Measurements from ENCODE around the gene SLC30A2. TPM values are rescaled to one million over a fixed set of nuclear protein-coding genes. Genes with fewer than 3 reads are reported as not detected.

SLC30A2 gene
- total RNA-seq, 1 experiment from 2014 or later, result 0.35 TPM

GRCh38 chr1:26003262-26003661 is 42.7 kb downstream of the SLC30A2 start:
- no peaks in the 10 kb centered on the region for H3K9me3 ChIP-seq (ENCODE audit: control insufficient read depth, low read depth, low read length)
- TF ChIP-seq CTCF (conservative IDR thresholded peaks at IDR 0.05), result no peak
- H2BK12ac ChIP-seq (ENCODE audit: insufficient read length, low read depth, low read length), result no peak overlapping the region
- H3K9me3 Mint-ChIP-seq, result no peaks in the 10 kb centered on the region
- H2BK120ac ChIP-seq (ENCODE audit: low read depth, low read length, poor library complexity, severe bottlenecking), result no peak overlapping the region
- no peak overlapping the region for H3K56ac ChIP-seq (ENCODE audit: insufficient read length, low read depth, low read length)
- H3K27me3 Mint-ChIP-seq (ENCODE audit: low read depth), result peaks cover 4% of the 10 kb centered on the region
- no peak overlapping the region for H4K5ac ChIP-seq (ENCODE audit: insufficient read length, low read depth, low read length)
- H2BK5ac ChIP-seq (ENCODE audit: insufficient read length, low read length), result no peak overlapping the region
- no peak overlapping the region for H4K8ac ChIP-seq (replicated peaks; ENCODE audit: insufficient read length, low read depth, low read length)
- no peak overlapping the region for H2BK15ac ChIP-seq (ENCODE audit: low read depth, low read length)
- no peak overlapping the region for H3K27ac Mint-ChIP-seq
- no CpG with 5 or more reads among the region's 4 CpGs for WGBS (ENCODE audit: extremely low coverage, insufficient read length, low lambda C conversion rate)
- H3K79me1 ChIP-seq (ENCODE audit: insufficient read depth, low read depth, low read length, poor library complexity, severe bottlenecking), result no peaks in the 10 kb centered on the region
- no peaks in the 10 kb centered on the region; a peak in 1 of 7 replicates for H3K36me3 Mint-ChIP-seq (ENCODE audit: insufficient read depth in 1 of 3, low read depth in 3 of 3)
- H3K14ac ChIP-seq (ENCODE audit: insufficient read depth, low read length), result no peak overlapping the region
- H3K23me2 ChIP-seq (ENCODE audit: insufficient read length, low read depth, low read length, poor library complexity, severe bottlenecking), result no peaks in the 10 kb centered on the region
- no peak overlapping the region for H3T11ph ChIP-seq (ENCODE audit: low read length)
- H3K27ac ChIP-seq (ENCODE audit: insufficient read length, low read depth, low read length), result no peak overlapping the region
- DNase-seq, result no peak
- no peak overlapping the region for H3K4me2 ChIP-seq (ENCODE audit: insufficient read depth, insufficient read length, low read length)
- H3K4me1 Mint-ChIP-seq, result peaks cover 13 to 17% of the 10 kb centered on the region in 2 experiments
- H4K91ac ChIP-seq (ENCODE audit: insufficient read length, low read depth, low read length), result no peak overlapping the region
- H3K79me2 ChIP-seq (ENCODE audit: insufficient read depth, low read length), result no peaks in the 10 kb centered on the region
- no peak overlapping the region for H3K4ac ChIP-seq (ENCODE audit: low read depth, low read length)
- no peak overlapping the region for H2BK20ac ChIP-seq (ENCODE audit: low read depth, low read length, poor library complexity, severe bottlenecking)
- no peak overlapping the region for H3K23ac ChIP-seq (ENCODE audit: insufficient read length, low read depth, low read length)
- H3K18ac ChIP-seq (ENCODE audit: insufficient read length, low read depth, low read length), result no peak overlapping the region
- H2AK5ac ChIP-seq (ENCODE audit: insufficient read length, low read length), result no peak overlapping the region
- H3K27me3 ChIP-seq (ENCODE audit: insufficient read depth, low read length), result no peaks in the 10 kb centered on the region
- H3K9ac ChIP-seq (ENCODE audit: extremely low read depth, insufficient read length, low read length), result no peak overlapping the region
- H4K20me1 ChIP-seq (ENCODE audit: control insufficient read depth, insufficient read depth, insufficient read length), result no peaks in the 10 kb centered on the region
- H2AFZ ChIP-seq (ENCODE audit: low read length), result no peak overlapping the region
- H3K4me3 Mint-ChIP-seq, result no peak overlapping the region
- H3K4me1 ChIP-seq (ENCODE audit: insufficient read depth, low read length), result peaks cover 5% of the 10 kb centered on the region; the same call in 1 of the 2 replicates
